Cardiac fibroblast (primary cell): Measurements from ENCODE around the gene KRTAP5-6.

ENCODE experiments used
- DNase-seq, 2 donors: peaks; one replicate each; pipeline versions ENCODE4 v3.0.0 to v3.0.0-alpha.2; 2010; ENCODE audit warnings: low read depth in 2 of 2
- H3K4me3 ChIP-seq, 2 donors: replicated peaks in 1 of 2; 1 replicate in 1 of 2; 2 replicates in 1 of 2; pipeline ENCODE4 v1.5.1; 2011; ENCODE audit warnings: low read depth in 2 of 2, low read length in 2 of 2, mild to moderate bottlenecking in 2 of 2, moderate library complexity in 1 of 2
- TF ChIP-seq, protein P1 (sequence below): IDR thresholded peaks from one replicate; pipeline ENCODE4 v1.5.1; 2011; ENCODE audit warnings: low read depth, mild to moderate bottlenecking, low read length, inconsistent platforms

Gene KRTAP5-6

DNA sequence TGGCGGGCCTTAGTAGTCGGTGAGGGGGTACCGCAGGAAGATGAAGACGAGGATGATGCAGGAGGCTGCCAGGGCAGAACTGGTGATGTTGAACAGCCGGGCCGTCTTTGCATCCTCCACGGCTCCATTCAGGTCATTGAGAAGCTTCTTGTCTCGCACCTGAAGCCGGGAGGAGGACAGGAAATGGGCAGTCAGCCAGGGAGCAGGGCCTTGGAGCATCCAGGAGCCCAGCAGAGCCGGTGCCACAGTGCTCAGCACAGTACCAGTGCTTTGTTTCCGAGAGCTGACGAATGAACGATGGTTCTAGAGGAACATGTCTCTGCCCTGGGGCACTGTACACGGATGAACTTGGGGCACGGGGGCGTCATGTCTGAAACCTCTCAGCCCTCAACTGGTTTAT lies 38.3 kb downstream of the KRTAP5-6 start:
- H3K4me3 ChIP-seq, result no peak overlapping the region
- DNase-seq, result no peak
- TF ChIP-seq, protein P1, sequence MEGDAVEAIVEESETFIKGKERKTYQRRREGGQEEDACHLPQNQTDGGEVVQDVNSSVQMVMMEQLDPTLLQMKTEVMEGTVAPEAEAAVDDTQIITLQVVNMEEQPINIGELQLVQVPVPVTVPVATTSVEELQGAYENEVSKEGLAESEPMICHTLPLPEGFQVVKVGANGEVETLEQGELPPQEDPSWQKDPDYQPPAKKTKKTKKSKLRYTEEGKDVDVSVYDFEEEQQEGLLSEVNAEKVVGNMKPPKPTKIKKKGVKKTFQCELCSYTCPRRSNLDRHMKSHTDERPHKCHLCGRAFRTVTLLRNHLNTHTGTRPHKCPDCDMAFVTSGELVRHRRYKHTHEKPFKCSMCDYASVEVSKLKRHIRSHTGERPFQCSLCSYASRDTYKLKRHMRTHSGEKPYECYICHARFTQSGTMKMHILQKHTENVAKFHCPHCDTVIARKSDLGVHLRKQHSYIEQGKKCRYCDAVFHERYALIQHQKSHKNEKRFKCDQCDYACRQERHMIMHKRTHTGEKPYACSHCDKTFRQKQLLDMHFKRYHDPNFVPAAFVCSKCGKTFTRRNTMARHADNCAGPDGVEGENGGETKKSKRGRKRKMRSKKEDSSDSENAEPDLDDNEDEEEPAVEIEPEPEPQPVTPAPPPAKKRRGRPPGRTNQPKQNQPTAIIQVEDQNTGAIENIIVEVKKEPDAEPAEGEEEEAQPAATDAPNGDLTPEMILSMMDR, result no peak

DNA sequence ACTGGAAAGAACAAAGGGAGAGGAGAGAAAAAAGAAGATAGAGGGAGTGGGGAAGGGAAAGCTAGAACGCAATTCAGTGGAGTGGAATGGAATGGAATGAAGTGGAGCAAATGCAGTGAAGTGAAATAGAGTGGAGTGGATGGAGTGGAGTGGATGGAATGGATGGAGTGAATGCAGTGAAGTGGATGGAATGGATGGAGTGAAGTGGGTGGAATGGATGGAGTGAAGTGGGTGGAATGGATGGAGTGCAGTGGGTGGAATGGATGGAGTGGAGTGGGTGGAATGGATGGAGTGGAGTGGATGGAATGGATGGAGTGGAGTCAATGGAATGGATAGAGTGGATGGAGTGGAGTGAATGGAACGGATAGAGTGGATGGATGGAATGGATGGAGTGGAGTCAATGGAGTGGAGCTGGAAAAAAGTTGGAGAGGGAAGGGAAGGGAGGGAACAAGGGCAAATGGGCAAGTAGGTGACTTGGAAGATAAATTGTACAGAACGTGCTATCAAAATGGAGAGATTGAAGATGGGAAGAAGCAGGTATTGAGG lies 39.5 kb downstream of the KRTAP5-6 start:
- TF ChIP-seq, protein P1, result no peak
- no peak for DNase-seq
- no peak overlapping the region for H3K4me3 ChIP-seq

GRCh38 chr11:1737080-1737757 lies 40.2 kb downstream of the KRTAP5-6 start:
- H3K4me3 ChIP-seq, result no peak overlapping the region
- no peak for DNase-seq
- TF ChIP-seq, protein P1, result no peak

DNA sequence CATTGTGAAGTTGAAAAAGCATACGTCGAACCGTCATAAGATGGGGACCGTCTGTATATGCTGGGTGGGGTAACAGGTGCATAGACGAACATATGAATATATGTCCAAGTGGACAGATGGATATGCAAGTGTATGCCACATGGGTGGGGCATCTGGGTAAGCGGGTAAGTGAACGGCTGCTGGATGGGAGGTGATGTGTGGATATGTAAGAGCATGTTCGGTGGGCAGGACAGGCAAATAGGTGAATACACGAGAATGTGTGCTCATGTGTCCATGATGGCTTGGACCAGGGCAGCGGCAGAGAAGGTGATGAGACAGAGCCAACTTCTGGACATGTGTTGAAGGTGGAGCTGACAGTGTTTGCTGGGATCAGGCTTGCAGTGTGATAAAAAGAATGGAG lies 41.4 kb downstream of the KRTAP5-6 start:
- H3K4me3 ChIP-seq, result no peak overlapping the region
- TF ChIP-seq, protein P1, result no peak
- DNase-seq, result no peak

GRCh38 chr11:1739576-1739975 lies 42.6 kb downstream of the KRTAP5-6 start:
- H3K4me3 ChIP-seq, result no peak overlapping the region
- TF ChIP-seq, protein P1, result no peak
- no peak for DNase-seq

- no peak overlapping the region for H3K4me3 ChIP-seq
- no peak for DNase-seq
- TF ChIP-seq, protein P1, result no peak
These were observed 44.0 kb downstream of the KRTAP5-6 start for GRCh38 chr11:1740786-1741530.
